SIG-M5 (cell line): ENCODE measurements around the gene PTGER3.
"Not testable (repeated sequence)": the region's sequence is repeated elsewhere in the genome, so short reads cannot be mapped to it uniquely, and the experiment has no call there.

Source experiments
- DNase-seq: peaks from one replicate; lab custom pipeline; 2025; lab: John Stamatoyannopoulos, UW

The PTGER3 gene

DNA sequence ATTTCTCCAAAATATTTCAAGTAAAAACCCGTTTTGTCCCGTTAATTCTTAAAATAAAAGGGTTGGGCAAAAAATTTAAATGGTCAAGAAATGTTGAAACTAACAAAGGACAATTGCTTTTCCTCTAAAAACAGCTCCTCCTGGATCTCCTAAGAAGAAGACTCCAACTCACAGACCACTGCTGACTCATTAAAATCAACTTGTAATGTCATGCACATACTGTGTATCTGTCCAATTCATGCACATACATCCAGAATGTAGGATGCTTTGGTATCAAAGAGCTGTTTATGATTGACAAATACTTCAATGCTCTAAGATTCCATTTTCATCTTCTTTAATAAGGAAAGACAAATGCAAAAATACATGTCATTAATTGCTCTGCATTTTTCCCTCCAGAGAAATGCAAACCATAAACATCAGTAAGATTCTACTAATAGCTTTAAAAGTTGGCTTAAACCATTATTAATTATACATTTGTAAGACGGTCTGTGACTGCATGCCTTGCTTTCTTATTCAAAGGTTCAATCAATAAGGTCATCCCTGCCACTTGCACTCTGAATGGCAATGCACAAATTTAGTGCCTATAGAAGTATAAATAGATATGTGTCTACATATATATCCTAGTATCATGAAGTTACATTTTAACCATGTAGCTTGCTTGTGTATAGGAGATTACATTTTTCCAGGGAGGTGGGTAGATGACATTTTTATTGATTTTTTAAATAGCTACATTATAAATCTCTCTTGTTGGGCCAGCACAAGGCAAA is 44.7 kb downstream of the PTGER3 start:
- no peak for DNase-seq

DNA sequence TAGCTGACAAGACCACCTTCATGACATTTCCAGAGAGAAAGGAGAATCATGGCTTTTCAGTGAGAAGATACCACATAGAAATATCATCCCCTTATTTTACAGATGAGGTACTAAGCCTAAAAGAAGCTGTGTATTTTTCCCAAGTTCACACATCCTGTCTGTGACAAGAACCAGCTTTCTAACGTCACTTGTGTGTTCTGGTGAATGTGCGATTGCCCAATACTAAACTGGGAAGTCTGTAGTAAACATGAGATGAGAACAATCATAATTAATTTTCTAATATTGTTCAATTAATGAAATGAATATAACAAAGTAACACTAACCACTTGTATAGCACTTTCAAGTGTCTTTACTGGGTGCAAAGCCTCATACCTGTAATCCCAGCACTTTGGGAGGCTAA is 46.0 kb downstream of the PTGER3 start:
- no peak for DNase-seq

GRCh38 chr1:70997793-70998192 is 49.8 kb downstream of the PTGER3 start:
- no peak for DNase-seq

- DNase-seq = no peak
Observed at GRCh38 chr1:70994753-70995268, 52.8 kb downstream of the PTGER3 start.

GRCh38 chr1:70993798-70994197 is 53.8 kb downstream of the PTGER3 start:
- DNase-seq = no peak

DNA sequence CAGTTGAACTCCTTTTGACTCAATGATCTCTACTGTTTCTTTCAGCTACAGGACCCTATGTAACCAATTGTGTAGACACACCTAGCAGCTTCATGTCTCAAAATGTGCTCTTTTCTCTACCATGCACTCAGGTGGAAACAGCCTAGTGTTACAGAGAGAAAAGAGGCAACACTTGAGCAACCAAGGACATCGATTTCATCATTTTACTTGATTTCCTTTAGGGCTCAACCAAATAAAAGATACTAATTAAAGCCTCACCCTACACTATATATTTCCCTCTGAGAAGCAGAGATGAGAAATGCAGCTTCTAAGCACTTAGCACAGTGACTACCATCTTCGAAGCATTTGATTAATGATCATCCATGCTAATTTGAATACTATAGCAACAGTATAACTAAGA is 55.1 kb downstream of the PTGER3 start:
- DNase-seq = no peak

GRCh38 chr1:70990469-70991253 is 57.0 kb downstream of the PTGER3 start:
- DNase-seq = no peak

GRCh38 chr1:70987497-70987896 is 60.1 kb downstream of the PTGER3 start:
- DNase-seq = no peak

- not testable (repeated sequence) for DNase-seq
Observed at GRCh38 chr1:70985776-70986225, 61.8 kb downstream of the PTGER3 start.

GRCh38 chr1:70985278-70985677 is 62.3 kb downstream of the PTGER3 start:
- DNase-seq = not testable (repeated sequence)

DNA sequence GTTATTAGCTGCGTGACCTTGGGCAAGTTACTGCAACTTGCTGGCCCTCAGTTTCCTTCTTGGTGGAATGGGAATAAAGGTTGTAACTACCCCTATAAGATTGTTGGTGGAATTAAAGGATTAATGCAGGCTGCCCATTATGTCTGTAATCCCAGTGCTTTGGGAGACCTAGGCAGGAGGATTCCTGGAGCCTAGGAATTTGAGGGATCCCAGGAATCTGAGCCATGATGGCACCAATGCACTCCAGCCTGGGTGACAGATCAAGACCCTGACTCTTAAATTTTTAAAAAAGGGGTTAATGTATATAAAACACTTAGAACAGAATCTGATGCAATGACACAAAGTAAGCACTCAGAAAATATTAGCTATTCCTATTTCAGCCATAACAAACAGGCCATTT is 67.3 kb downstream of the PTGER3 start:
- DNase-seq = no peak

DNA sequence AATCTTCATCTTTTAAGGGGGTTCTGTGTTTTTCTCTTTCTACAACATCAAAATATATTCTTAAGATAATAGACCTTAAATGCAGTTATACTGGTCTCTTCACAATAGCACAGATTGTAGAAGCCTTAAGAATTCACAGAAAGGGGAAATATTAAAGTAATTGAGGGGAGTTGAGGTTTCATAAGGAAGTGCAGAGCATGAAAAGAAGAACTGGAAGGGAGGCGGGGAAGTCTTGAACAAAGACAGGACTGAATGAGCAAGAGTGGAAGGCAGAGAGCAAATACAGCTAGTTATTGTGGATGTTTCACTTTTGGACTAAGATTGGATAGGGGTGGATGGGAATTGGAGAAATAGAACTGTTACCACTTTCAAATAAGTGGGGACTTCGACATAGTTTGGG is 67.7 kb downstream of the PTGER3 start:
- DNase-seq = no peak

DNA sequence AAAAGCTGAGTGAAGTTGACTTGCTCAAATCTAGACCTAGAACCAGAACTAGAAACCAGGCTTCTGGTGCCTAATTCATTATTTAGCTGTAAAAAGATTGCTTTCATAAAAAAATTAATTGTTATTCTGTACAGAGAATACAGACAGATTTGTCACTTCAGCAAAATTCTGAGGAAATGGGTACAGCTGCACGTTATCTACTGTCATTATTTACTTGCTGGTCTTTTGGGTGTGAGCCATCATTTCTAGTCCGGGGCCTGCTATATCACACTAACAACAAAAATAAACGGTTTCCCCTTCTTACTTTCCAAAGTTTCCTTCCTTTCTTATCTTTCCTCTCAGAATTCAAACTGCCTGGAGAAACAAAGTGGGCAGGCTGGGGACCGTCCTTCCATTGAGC is 68.3 kb downstream of the PTGER3 start:
- DNase-seq = no peak

- DNase-seq = peak; percentile 32
Observed at GRCh38 chr1:70978623-70979022, 69.0 kb downstream of the PTGER3 start.

DNA sequence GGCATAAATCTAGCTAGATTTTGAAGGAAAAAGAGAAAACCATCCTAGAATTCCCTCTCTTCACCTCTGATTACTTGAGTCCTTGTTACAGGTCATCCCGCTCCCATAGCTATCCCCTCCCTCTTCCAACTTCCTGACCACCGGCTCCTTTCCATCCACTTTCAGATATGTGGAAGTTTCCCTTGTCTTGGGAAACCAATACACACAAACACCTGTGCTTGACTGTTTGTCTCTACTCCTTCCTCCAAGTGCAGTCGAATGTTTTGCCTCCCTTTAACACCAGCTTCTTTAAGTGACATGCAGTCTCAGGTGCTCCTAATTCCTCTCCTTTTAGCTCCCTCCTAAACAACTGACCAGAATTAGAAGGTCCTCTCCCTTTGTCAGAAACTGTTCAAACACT is 70.0 kb downstream of the PTGER3 start:
- DNase-seq = no peak

DNA sequence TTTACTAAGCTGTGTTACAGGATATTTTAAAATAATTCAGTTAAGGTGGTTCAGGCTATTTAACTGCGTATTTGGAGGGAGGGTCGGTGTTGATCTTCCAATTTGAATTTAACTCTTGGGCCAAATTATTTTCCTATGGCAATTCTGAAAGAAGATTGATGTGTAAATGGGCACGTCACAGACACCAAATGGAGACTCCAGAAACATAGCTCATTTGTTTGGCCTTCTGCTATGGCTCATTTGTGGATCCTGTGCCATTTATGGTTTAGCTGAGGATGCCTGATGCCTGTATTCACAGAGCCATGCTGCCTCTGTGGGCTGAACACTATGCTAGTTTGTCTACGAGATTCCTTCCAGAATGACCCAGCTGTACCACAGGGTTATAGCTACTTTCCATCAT is 70.6 kb downstream of the PTGER3 start:
- no peak for DNase-seq

DNA sequence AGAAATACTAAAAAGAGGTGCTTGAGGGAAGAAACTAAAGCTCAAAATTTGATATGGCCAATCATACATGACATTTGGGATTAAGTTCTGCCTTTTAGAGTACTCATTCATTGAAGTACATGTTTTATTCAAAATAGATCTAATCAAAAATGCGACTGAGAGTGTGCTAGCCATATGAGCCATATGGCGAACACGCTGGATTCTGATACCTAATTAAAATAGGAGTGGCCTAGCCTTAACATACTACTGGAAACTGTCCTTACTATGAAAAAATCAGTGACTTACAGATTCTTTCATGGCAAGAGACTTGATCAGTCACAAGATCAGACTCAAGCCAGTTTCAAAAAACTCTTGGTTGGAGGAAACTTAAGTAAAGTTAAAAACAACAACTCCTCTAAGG is 73.9 kb downstream of the PTGER3 start:
- DNase-seq = no peak

DNA sequence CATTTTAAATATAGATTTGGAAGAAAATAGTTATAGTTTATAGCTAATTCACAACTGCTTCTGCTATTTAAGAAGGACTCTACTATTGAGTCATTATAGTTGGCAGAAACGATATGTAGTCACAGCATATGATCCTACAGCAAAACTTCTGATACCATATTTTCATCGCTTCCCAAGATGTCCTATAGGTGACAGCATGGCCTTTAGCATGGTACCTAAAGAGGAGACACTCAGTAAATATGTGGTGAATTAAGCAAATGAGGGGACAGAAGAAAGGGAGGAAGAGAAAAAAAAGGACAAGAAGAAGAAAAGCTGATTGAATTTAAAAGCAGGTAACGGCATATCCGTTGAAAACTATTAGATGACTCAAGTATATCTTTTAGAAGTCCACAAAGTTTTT is 77.2 kb downstream of the PTGER3 start:
- no peak for DNase-seq

GRCh38 chr1:70966018-70966638 is 81.5 kb downstream of the PTGER3 start:
- DNase-seq = no peak

GRCh38 chr1:70963374-70963773 is 84.2 kb downstream of the PTGER3 start:
- DNase-seq = no peak

GRCh38 chr1:70961374-70961975 is 86.1 kb downstream of the PTGER3 start:
- DNase-seq = no peak

- DNase-seq = no peak
Observed at GRCh38 chr1:70948396-70949017, 99.1 kb downstream of the PTGER3 start.
